Measurements from ENCODE around the gene AUH.

GRCh38 chr9:91331849-91332248, 29.9 kb downstream of the AUH start:
- no peak for TF ChIP-seq CTCF (IDR thresholded peaks at IDR 0.05)
- no peak for TF ChIP-seq POLR2A (IDR thresholded peaks at IDR 0.05)
